Neutrophil (primary cell): ENCODE measurements around the gene JAG2.

Experiments used
- H3K27ac ChIP-seq: fragments of 200-600 bp; sonication (generic); 2 replicates; pipeline ENCODE4 v1.5.1; 2016; ENCODE audit warnings: mild to moderate bottlenecking, moderate library complexity
- H3K27me3 ChIP-seq: fragments of 200-600 bp; sonication (generic); 2 replicates; pipeline ENCODE4 v1.6.0; 2016; ENCODE audit warnings: mild to moderate bottlenecking
- H3K36me3 ChIP-seq: fragments of 200-600 bp; sonication (generic); 2 replicates; pipeline ENCODE4 v1.5.1; 2017
- H3K4me1 ChIP-seq, 2 experiments: fragments of 200-600 bp in 1 of 2; sonication (generic) in 1 of 2; 1 replicate in 1 of 2; 2 replicates in 1 of 2; pipeline versions ENCODE4 v1.5.1 to v1.6.1; 2013 to 2016; ENCODE audit warnings: low read depth in 1 of 2, low read length in 1 of 2, mild to moderate bottlenecking in 1 of 2, moderate library complexity in 1 of 2; ENCODE audit not compliant: control insufficient read depth in 1 of 2, insufficient read depth in 1 of 2
- H3K4me3 ChIP-seq, 2 experiments: fragments of 200-600 bp in 1 of 2; sonication (generic) in 1 of 2; 1 replicate in 1 of 2; 2 replicates in 1 of 2; pipeline ENCODE4 v1.5.1; 2013 to 2016; ENCODE audit warnings: low read depth in 1 of 2, low read length in 1 of 2, mild to moderate bottlenecking in 1 of 2, moderate library complexity in 1 of 2
- H3K9me3 ChIP-seq: fragments of 200-600 bp; sonication (generic); 2 replicates; pipeline ENCODE4 v1.5.1; 2016
- TF ChIP-seq, protein P1 (sequence below): fragments of 200-600 bp; sonication (generic); IDR thresholded peaks from 2 replicates; pipeline ENCODE4 v1.5.1; 2016; ENCODE audit warnings: antibody characterized with exemption

The JAG2 gene

DNA sequence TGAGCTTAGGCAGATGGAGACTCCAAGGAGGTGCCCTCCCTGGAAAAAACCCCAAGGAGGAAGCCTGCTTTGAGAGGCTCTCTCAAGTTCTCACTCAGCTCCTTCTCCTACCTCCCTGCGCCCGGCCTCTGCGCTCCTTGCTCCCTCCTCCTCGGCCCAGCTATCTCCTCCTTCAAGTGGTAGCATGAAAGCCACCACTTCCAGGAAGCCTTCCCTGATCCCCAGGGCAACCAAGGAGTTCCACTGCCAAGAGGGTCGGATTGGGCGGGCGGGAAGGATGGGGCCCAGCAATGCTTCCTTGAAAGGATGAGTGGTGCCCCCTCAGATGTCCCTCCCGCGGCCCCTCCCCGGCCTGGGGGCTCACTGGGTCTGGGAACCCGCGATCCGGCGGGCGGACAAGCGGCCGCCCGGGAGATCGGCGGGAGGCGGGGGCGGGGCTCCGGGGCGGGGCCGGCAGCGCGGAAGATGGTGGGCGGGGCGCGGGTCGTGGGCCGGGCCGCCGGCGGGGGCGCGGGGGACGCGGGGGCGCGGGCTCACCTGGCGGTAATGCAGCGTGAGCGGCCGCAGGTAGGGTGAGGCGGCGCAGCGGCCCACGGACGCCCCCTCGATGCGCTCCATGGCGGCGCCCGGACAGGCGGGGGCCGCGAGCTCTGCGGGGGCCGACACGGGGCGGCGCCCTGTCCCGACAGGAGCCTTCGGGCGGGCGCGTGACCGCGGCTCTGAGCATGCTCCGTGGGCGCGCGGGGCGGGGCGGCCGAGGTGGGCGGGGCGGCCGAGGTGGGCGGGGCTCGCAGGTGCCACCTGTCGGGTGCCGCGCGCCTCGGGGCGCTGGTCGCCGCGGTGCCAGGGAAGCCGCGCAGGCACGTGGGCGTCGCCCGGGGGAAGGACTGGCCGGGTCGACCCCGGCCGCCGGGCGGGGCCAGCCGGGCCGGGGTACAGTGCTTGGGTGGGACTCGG lies 12.3 kb upstream of the JAG2 start, which contains the start of gene NUDT14:
Gene NUDT14 (minus strand): TSS at position 721 of the 957 bp plus-strand sequence. CDS start 103 bp downstream, at position 618.
- peaks cover 4 to 7% of the 10 kb centered on the region in 2 experiments for H3K4me1 ChIP-seq
- H3K9me3 ChIP-seq = no peaks in the 10 kb centered on the region
- peaks cover 98% of the 10 kb centered on the region for H3K27me3 ChIP-seq
- no peak within 1 kb of the TSS for H3K27ac ChIP-seq
- H3K4me3 ChIP-seq = peak within 1 kb of the TSS; percentile 39 to 50
- no peaks in the 10 kb centered on the region for H3K36me3 ChIP-seq
- TF ChIP-seq, protein P1, sequence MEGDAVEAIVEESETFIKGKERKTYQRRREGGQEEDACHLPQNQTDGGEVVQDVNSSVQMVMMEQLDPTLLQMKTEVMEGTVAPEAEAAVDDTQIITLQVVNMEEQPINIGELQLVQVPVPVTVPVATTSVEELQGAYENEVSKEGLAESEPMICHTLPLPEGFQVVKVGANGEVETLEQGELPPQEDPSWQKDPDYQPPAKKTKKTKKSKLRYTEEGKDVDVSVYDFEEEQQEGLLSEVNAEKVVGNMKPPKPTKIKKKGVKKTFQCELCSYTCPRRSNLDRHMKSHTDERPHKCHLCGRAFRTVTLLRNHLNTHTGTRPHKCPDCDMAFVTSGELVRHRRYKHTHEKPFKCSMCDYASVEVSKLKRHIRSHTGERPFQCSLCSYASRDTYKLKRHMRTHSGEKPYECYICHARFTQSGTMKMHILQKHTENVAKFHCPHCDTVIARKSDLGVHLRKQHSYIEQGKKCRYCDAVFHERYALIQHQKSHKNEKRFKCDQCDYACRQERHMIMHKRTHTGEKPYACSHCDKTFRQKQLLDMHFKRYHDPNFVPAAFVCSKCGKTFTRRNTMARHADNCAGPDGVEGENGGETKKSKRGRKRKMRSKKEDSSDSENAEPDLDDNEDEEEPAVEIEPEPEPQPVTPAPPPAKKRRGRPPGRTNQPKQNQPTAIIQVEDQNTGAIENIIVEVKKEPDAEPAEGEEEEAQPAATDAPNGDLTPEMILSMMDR = no peak

DNA sequence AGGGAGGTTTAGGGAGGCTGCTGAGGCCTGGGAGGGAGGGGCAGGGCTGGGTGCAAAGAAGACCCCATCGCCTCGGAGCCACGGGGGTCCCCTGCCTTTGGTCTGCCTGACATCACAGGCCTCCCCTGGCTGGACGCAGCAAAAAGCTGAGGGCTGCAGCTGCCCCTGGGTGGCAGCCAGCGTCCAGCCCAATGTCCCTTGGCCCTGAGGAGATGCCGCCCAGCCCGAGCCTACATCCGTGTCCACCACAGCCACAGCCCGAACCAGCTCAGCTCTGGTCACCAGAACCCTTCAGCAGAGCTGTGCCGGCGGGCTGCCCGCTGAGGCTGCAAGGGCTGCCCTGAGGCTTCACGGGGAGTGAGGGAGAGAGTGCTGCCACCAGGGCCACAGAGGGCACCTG lies 10.6 kb upstream of the JAG2 start:
- H3K27me3 ChIP-seq = peaks cover 99% of the 10 kb centered on the region
- no peaks in the 10 kb centered on the region for H3K9me3 ChIP-seq
- no peaks in the 10 kb centered on the region for H3K36me3 ChIP-seq
- H3K4me1 ChIP-seq = peaks cover 4 to 7% of the 10 kb centered on the region in 2 experiments
- TF ChIP-seq, protein P1 = no peak
- H3K27ac ChIP-seq = no peak overlapping the region
- H3K4me3 ChIP-seq = no peak overlapping the region

GRCh38 chr14:105178868-105179140 lies 10.2 kb upstream of the JAG2 start:
- Histone ChIP-seq H3K4me1 (peaks cover 4 to 7% of the 10 kb centered on the region in 2 experiments), H3K27me3 (peaks cover 99% of the 10 kb centered on the region), H3K9me3 (no peaks in the 10 kb centered on the region), H3K4me3 (no peak overlapping the region), H3K27ac (no peak overlapping the region), H3K36me3 (no peaks in the 10 kb centered on the region)
- TF ChIP-seq, protein P1 = no peak

DNA sequence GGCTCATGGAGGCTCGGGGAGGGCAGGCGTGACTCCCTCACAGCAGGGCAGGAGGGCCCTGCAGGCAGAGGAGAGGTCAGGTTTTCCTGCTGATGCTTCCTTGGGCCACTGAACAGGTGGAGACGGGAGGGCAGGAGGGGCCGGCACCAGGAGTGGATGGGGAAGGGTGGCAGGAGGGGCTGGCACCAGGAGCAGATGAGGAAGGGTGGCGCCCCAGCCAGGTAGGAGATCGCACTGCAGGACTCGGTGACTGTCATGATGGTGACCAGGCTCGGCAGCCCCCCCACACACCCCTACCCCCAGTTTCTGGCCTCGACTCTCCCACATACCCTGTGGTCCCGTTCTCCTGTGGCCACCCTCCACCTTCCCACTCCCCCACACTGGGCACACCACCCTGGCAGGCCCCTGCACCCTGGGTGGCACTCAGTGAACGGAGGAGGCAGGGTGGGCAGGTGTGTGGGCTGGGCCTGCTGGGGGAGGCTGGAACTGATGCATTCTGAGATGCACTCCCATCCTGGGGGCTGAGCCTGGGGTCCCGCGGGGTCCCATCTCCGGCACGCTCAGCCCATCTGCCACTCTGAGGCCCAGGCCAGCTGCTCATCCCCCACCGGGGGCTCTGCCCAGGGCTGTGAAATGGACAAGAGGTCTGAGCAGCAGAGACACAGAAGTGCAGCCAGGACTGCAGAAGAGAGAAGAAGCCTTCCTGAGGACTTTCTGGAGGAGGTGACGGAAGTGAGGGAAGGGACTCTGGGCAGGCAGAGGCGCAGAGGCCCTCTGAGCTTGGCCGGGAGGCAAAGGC lies 9.7 kb upstream of the JAG2 start:
- Histone ChIP-seq H3K9me3 (no peaks in the 10 kb centered on the region), H3K4me1 (peaks cover 4 to 7% of the 10 kb centered on the region in 2 experiments), H3K4me3 (no peak overlapping the region), H3K27ac (no peak overlapping the region), H3K36me3 (no peaks in the 10 kb centered on the region), H3K27me3 (peaks cover 99% of the 10 kb centered on the region)
- TF ChIP-seq, protein P1 = no peak

- no peak overlapping the region for H3K27ac ChIP-seq
- no peak overlapping the region for H3K4me3 ChIP-seq
- TF ChIP-seq, protein P1 = no peak
- peaks cover 99% of the 10 kb centered on the region for H3K27me3 ChIP-seq
- H3K9me3 ChIP-seq = no peaks in the 10 kb centered on the region
- no peaks in the 10 kb centered on the region for H3K36me3 ChIP-seq
- H3K4me1 ChIP-seq = peaks cover 4 to 7% of the 10 kb centered on the region in 2 experiments
Observed at GRCh38 chr14:105177082-105177481, 8.5 kb upstream of the JAG2 start.
